Mucosa of descending colon (tissue), 3 donors: ENCODE measurements around the gene RBM7. TPM values are rescaled to one million over a fixed set of nuclear protein-coding genes. Genes with fewer than 3 reads are reported as not detected.

Experiments
- ATAC-seq: fragments of 200-7000 bp; cut with Tn5 transposase; one replicate; pipeline ENCODE4 v1.9.1; 2020; ENCODE audit warnings: mild to moderate bottlenecking, moderate library complexity
- DNase-seq, 3 donors: peaks; one replicate each; pipeline ENCODE4 v3.0.0-alpha.2; 2020
- H3K36me3 ChIP-seq: fragments of 200-600 bp; one replicate; pipeline ENCODE4 v1.8.0; 2021; ENCODE audit warnings: low read depth, mild to moderate bottlenecking
- H3K4me1 ChIP-seq: fragments of 200-600 bp; one replicate; pipeline ENCODE4 v1.8.0; 2021; ENCODE audit warnings: low read depth, mild to moderate bottlenecking
- H3K4me3 ChIP-seq: fragments of 200-600 bp; one replicate; pipeline ENCODE4 v1.8.0; 2021; ENCODE audit warnings: mild to moderate bottlenecking
- H3K9me3 ChIP-seq: fragments of 200-600 bp; one replicate; pipeline ENCODE4 v1.8.0; 2021; ENCODE audit warnings: mild to moderate bottlenecking
- intact Hi-C, 2 donors: fragments of 100-400 bp; cut with DNase I in 1 of 2; cut with micrococcal nuclease in 1 of 2; formaldehyde crosslinking; loops; one replicate each; pipeline versions ENCODE4 v1.11.0 to v1.11.1; 2022; cut with DNase I, micrococcal nuclease
- total RNA-seq, 3 donors: library from RNA; stranded (reverse); fragmentation: NEBNext Ultra II Directional in 2 of 3; extraction: Animal tissue kit (Norgen Biotek cat#: 25700) in 2 of 3; gene quantifications; one replicate each; pipeline versions ENCODE4 v1.2.1 to v1.2.4, GENCODE V29; 2021 to 2023
- TF ChIP-seq, protein P1 (sequence below): fragments of 200-600 bp; IDR thresholded peaks from one replicate; pipeline ENCODE4 v1.8.0; 2022; ENCODE audit warnings: antibody characterized with exemption, mild to moderate bottlenecking
- donor health status: DM: no; HTN: no; CAD: no; lungs with moderate emphysema.
- donor health status: DM: no; HTN: no; CAD: no.
- donor health status: DM: no; HTN: yes; CAD: no.

Gene RBM7
- total RNA-seq, 3 donors from 2014 or later, result 29.0 to 35.5 (median 33.6) TPM

DNA sequence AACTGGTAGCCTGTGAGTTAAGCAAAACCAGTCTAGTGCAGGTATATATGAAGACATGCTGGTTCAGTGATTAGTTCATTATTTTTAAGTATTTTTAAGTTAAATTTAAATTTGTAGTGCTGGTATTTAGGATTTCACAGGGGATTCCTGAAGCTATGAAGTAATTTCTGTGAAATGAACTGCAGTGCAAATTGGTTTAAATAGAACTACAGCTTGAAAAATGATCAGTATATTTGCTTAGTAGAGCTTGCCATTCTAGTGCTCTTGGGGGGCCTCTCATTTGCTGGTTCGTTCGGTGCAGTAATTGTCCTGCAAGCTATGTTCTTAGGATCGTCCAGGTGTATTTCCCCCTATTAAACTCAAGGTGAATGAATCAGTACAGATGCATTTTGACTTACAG, 51.9 kb downstream of the RBM7 start:
- H3K4me1 ChIP-seq, result no peaks in the 10 kb centered on the region
- H3K36me3 ChIP-seq, result no peaks in the 10 kb centered on the region
- no peak overlapping the region for H3K4me3 ChIP-seq
- TF ChIP-seq, protein P1, sequence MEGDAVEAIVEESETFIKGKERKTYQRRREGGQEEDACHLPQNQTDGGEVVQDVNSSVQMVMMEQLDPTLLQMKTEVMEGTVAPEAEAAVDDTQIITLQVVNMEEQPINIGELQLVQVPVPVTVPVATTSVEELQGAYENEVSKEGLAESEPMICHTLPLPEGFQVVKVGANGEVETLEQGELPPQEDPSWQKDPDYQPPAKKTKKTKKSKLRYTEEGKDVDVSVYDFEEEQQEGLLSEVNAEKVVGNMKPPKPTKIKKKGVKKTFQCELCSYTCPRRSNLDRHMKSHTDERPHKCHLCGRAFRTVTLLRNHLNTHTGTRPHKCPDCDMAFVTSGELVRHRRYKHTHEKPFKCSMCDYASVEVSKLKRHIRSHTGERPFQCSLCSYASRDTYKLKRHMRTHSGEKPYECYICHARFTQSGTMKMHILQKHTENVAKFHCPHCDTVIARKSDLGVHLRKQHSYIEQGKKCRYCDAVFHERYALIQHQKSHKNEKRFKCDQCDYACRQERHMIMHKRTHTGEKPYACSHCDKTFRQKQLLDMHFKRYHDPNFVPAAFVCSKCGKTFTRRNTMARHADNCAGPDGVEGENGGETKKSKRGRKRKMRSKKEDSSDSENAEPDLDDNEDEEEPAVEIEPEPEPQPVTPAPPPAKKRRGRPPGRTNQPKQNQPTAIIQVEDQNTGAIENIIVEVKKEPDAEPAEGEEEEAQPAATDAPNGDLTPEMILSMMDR, result no peak
- no peak for DNase-seq
- intact Hi-C loops, result no loop called here
- ATAC-seq, result no peak
- H3K9me3 ChIP-seq, result no peaks in the 10 kb centered on the region

Other genes with a start within 250 kb of the RBM7 start
- 100 to 1,000 TPM in 1 of 3 donors, 10 to 100 TPM in 2; 13.1 to 112 (median 65.9) TPM for gene NNMT, start 104.3 kb upstream of the RBM7 start, total RNA-seq
- 10 to 100 TPM in 2 of 3 donors, 1 to 10 TPM in 1; 8.6 to 14.0 (median 12.0) TPM for gene C11orf71, start 155 bp upstream of the RBM7 start, total RNA-seq
- gene REXO2, start 38.8 kb downstream of the RBM7 start, total RNA-seq, result 10 to 100 TPM; 38.4 to 92.7 (median 48.2) TPM
- 100 to 1,000 TPM; 139 to 414 (median 194) TPM for gene NXPE1, start 159.2 kb downstream of the RBM7 start, total RNA-seq
- 100 to 1,000 TPM in 2 of 3 donors, 10 to 100 TPM in 1; 64.4 to 283 (median 183) TPM for gene NXPE4, start 195.1 kb downstream of the RBM7 start, total RNA-seq